GM23338 (cell line): Measurements from ENCODE around the gene FAM174A. TPM values are rescaled to one million over a fixed set of nuclear protein-coding genes. Genes with fewer than 3 reads are reported as not detected.

Source experiments
- ATAC-seq: fragments of 200-7000 bp; cut with Tn5 transposase; 3 replicates; pipeline ENCODE4 v1.9.1; 2020
- DNase-seq: peaks from one replicate; pipeline ENCODE4 v3.0.0-alpha.2; 2015; ENCODE audit warnings: low spot score
- H2AFZ ChIP-seq: fragments of 200-600 bp; sonication (generic); 2 replicates; pipeline ENCODE4 v1.8.0; 2016; ENCODE audit warnings: antibody characterized with exemption, mild to moderate bottlenecking, moderate library complexity
- H3F3A ChIP-seq: fragments of 200-600 bp; sonication (generic); replicated peaks from 2 replicates; pipeline ENCODE4 v1.8.0; 2017; ENCODE audit warnings: antibody characterized with exemption, mixed run types, low read depth
- H3K27ac ChIP-seq: fragments of 200-600 bp; sonication (generic); 2 replicates; pipeline ENCODE4 v1.6.1; 2016; ENCODE audit warnings: low read depth
- H3K27me3 ChIP-seq: fragments of 200-600 bp; sonication (generic); 2 replicates; pipeline ENCODE4 v1.8.0; 2016; ENCODE audit warnings: mild to moderate bottlenecking, mixed run types, moderate library complexity; ENCODE audit not compliant: insufficient read depth
- H3K36me3 ChIP-seq: fragments of 200-600 bp; sonication (generic); 2 replicates; pipeline ENCODE4 v1.8.0; 2016; ENCODE audit warnings: mild to moderate bottlenecking; ENCODE audit not compliant: insufficient read depth
- H3K4me1 ChIP-seq: fragments of 200-600 bp; sonication (generic); 2 replicates; pipeline ENCODE4 v1.8.0; 2016; ENCODE audit warnings: mild to moderate bottlenecking, moderate library complexity; ENCODE audit not compliant: insufficient read depth
- H3K4me2 ChIP-seq: fragments of 200-600 bp; sonication (generic); 2 replicates; pipeline ENCODE4 v1.7.1; 2017; ENCODE audit warnings: mixed run types
- H3K4me3 ChIP-seq: fragments of 200-600 bp; sonication (generic); 2 replicates; pipeline ENCODE4 v1.6.1; 2016; ENCODE audit warnings: mixed run types
- H3K79me2 ChIP-seq: fragments of 200-600 bp; sonication (generic); replicated peaks from 2 replicates; pipeline ENCODE4 v1.8.0; 2017; ENCODE audit warnings: mild to moderate bottlenecking; ENCODE audit not compliant: insufficient read depth
- H3K9me2 ChIP-seq: fragments of 200-600 bp; sonication (generic); 2 replicates; pipeline ENCODE4 v1.8.0; 2017; ENCODE audit not compliant: insufficient read depth
- H4K20me1 ChIP-seq: fragments of 200-600 bp; sonication (generic); replicated peaks from 2 replicates; pipeline ENCODE4 v1.8.0; 2017; ENCODE audit warnings: mild to moderate bottlenecking; ENCODE audit not compliant: insufficient read depth
- H3K27ac Mint-ChIP-seq: 2 replicates; pipeline ENCODE4 v1.8.0; 2020; ENCODE audit warnings: inconsistent platforms, mild to moderate bottlenecking, moderate library complexity, mixed read lengths
- H3K27me3 Mint-ChIP-seq: 3 replicates; pipeline ENCODE4 v1.8.0; 2022; ENCODE audit warnings: low read depth, mild to moderate bottlenecking, moderate library complexity, mixed read lengths, inconsistent platforms; ENCODE audit not compliant: insufficient read depth, poor library complexity
- H3K36me3 Mint-ChIP-seq: 3 replicates; pipeline ENCODE4 v1.8.0; 2021; ENCODE audit warnings: low read depth, mild to moderate bottlenecking, inconsistent platforms, moderate library complexity, mixed read lengths
- H3K4me1 Mint-ChIP-seq: 3 replicates; pipeline ENCODE4 v1.8.0; 2020; ENCODE audit warnings: mild to moderate bottlenecking, inconsistent platforms, mixed read lengths
- H3K4me3 Mint-ChIP-seq: 3 replicates; pipeline ENCODE4 v1.8.0; 2021; ENCODE audit warnings: moderate library complexity, mild to moderate bottlenecking, inconsistent platforms, mixed read lengths
- H3K9me3 Mint-ChIP-seq: 3 replicates; pipeline ENCODE4 v1.8.0; 2020; ENCODE audit warnings: moderate library complexity, mild to moderate bottlenecking, inconsistent platforms, mixed read lengths
- EZH2 ChIP-seq: fragments of 200-600 bp; sonication (generic); IDR thresholded peaks from one replicate; pipeline ENCODE4 v1.8.0; 2017; ENCODE audit warnings: antibody characterized with exemption, mild to moderate bottlenecking, low read depth; ENCODE audit not compliant: unreplicated experiment
- EZH2phosphoT487 ChIP-seq: fragments of 200-600 bp; sonication (generic); IDR thresholded peaks from one replicate; pipeline ENCODE4 v1.8.1; 2018; ENCODE audit warnings: antibody characterized with exemption; ENCODE audit not compliant: unreplicated experiment
- POLR2AphosphoS5 ChIP-seq: IDR thresholded peaks from 2 replicates; pipeline ENCODE4 v1.6.1; 2016; ENCODE audit warnings: antibody characterized with exemption, low read depth
- REST ChIP-seq: IDR thresholded peaks from one replicate; pipeline ENCODE4 v1.6.1; 2018; ENCODE audit warnings: antibody characterized with exemption; ENCODE audit not compliant: unreplicated experiment
- ZNF114 ChIP-seq: fragments of 250-450 bp; sonication (Bioruptor Pico); IDR thresholded peaks from 2 replicates; pipeline ENCODE4 v1.5.0; 2020; ENCODE audit warnings: mild to moderate bottlenecking, moderate library complexity
- ZNF331 ChIP-seq: fragments of 250-450 bp; sonication (Bioruptor Pico); IDR thresholded peaks from 2 replicates; pipeline ENCODE4 v1.5.0; 2020; ENCODE audit warnings: low read depth, mild to moderate bottlenecking, moderate library complexity
- ZNF462 ChIP-seq: fragments of 250-450 bp; sonication (Bioruptor Pico); IDR thresholded peaks from 2 replicates; pipeline ENCODE4 v1.5.0; 2020; ENCODE audit warnings: mild to moderate bottlenecking, moderate library complexity
- polyA plus RNA-seq: library from polyadenylated mRNA; unstranded; fragments of >200 nt; fragmentation: Nextera tagmentation; extraction: Ambion mirVana; gene quantifications from 2 replicates; pipeline ENCODE4 v1.2.1, GENCODE V29; 2016
- total RNA-seq: library from RNA; depleted of rRNA; stranded (reverse); fragments of >200 nt; shearing (Covaris generic); gene quantifications from 2 replicates; pipeline ENCODE4 v1.2.3, GENCODE V29; 2014
- TF ChIP-seq, protein P1 (sequence below), 2 experiments: fragments of 200-600 bp in 1 of 2; sonication (generic) in 1 of 2; conservative IDR thresholded peaks; 2 replicates each; pipeline versions ENCODE4 v1.5.1 to v1.6.1; 2016 to 2017; ENCODE audit warnings: antibody characterized with exemption in 2 of 2, low read depth in 2 of 2, mild to moderate bottlenecking in 2 of 2, moderate library complexity in 1 of 2
- TF ChIP-seq, protein P2 (sequence below): IDR thresholded peaks from 2 replicates; pipeline ENCODE4 v1.6.1; 2016; ENCODE audit warnings: antibody characterized with exemption

The FAM174A gene
- total and polyA plus RNA-seq, 2 experiments from 2014 or later, result 5.6 to 9.5 TPM

- TF ChIP-seq, protein P1, sequence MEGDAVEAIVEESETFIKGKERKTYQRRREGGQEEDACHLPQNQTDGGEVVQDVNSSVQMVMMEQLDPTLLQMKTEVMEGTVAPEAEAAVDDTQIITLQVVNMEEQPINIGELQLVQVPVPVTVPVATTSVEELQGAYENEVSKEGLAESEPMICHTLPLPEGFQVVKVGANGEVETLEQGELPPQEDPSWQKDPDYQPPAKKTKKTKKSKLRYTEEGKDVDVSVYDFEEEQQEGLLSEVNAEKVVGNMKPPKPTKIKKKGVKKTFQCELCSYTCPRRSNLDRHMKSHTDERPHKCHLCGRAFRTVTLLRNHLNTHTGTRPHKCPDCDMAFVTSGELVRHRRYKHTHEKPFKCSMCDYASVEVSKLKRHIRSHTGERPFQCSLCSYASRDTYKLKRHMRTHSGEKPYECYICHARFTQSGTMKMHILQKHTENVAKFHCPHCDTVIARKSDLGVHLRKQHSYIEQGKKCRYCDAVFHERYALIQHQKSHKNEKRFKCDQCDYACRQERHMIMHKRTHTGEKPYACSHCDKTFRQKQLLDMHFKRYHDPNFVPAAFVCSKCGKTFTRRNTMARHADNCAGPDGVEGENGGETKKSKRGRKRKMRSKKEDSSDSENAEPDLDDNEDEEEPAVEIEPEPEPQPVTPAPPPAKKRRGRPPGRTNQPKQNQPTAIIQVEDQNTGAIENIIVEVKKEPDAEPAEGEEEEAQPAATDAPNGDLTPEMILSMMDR (conservative IDR thresholded peaks at IDR 0.05; ENCODE audit: low read depth in 2 of 2), result no peak
Observed at GRCh38 chr5:100598446-100598845, 63.3 kb downstream of the FAM174A start (continued).

DNA sequence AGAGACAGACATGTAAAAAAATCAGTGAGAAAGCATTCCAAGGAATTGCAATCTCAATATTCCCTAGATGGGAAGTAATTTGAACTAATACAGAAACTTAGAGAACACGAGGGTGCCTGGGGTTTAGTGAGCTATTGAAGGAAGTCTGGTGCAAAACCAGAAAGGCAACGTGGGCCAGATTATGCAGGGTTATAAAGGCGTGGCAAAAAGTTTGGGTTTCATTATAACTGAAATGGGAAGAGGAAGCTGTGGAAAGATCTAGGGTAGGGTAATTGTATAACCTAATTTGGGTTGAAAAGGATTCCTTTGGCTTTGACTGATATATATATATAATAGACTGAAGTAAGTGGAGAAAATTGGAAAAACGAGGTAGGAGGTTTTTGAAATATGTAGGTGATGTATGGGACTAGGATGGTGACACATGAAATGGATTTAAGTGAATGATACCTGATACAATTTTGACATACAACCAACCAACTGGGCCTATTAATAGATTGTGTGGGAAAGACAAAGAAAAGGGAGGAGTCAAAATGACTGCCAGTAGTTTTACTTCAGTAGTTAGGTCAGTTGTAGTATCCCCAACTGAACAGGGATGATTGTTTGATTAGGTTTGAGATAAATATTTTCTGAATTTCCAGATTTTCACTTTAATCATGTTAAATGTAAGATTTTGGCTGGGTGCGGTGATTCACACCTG lies 65.3 kb downstream of the FAM174A start:
- Mint-ChIP-seq H3K27me3 (no peaks in the 10 kb centered on the region), H3K9me3 (no peaks in the 10 kb centered on the region), H3K27ac (no peak overlapping the region), H3K4me3 (no peak overlapping the region), H3K4me1 (peaks cover 3% of the 10 kb centered on the region; the same call in 1 of the 3 replicates), H3K36me3 (no peaks in the 10 kb centered on the region)
- Histone ChIP-seq H3K27me3 (no peaks in the 10 kb centered on the region), H3K9me2 (no peaks in the 10 kb centered on the region), H3K4me3 (no peak overlapping the region), H3F3A (no peaks in the 10 kb centered on the region), H3K36me3 (no peaks in the 10 kb centered on the region), H3K4me1 (no peaks in the 10 kb centered on the region), H2AFZ (no peak overlapping the region), H3K27ac (no peak overlapping the region), H3K4me2 (no peak overlapping the region), H3K79me2 (no peaks in the 10 kb centered on the region), H4K20me1 (no peaks in the 10 kb centered on the region)
- no peak for ATAC-seq
- no peak for DNase-seq
- TF ChIP-seq ZNF114 (no peak), POLR2AphosphoS5 (no peak), EZH2 (no peak), EZH2phosphoT487 (no peak), ZNF331 (no peak), ZNF462 (no peak), REST (no peak)
- TF ChIP-seq, protein P2, sequence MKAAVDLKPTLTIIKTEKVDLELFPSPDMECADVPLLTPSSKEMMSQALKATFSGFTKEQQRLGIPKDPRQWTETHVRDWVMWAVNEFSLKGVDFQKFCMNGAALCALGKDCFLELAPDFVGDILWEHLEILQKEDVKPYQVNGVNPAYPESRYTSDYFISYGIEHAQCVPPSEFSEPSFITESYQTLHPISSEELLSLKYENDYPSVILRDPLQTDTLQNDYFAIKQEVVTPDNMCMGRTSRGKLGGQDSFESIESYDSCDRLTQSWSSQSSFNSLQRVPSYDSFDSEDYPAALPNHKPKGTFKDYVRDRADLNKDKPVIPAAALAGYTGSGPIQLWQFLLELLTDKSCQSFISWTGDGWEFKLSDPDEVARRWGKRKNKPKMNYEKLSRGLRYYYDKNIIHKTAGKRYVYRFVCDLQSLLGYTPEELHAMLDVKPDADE, result no peak
- TF ChIP-seq, protein P1 (conservative IDR thresholded peaks at IDR 0.05; ENCODE audit: low read depth in 2 of 2), result no peak
